Measurements from ENCODE around the gene ELMO1.

DNA sequence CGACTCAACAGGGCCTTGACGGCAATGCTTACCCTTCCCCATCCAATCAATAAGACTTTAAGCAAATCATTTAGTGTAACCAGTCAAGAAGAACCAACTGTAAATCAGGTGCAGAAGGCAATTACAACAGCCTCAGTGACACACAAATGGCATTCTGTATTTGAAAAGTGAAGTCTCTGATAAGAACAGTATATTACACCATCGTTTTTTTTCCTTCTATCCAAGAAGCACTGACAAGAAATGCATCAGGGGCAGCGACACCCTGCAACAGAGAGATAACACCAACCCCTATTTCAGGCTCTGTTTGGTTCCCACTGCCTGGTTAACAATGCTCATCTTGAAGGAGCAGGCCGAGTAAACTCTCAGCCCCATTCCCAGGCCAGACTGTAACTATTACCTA, 520.4 kb downstream of the ELMO1 start:
- TF ChIP-seq, protein P1, sequence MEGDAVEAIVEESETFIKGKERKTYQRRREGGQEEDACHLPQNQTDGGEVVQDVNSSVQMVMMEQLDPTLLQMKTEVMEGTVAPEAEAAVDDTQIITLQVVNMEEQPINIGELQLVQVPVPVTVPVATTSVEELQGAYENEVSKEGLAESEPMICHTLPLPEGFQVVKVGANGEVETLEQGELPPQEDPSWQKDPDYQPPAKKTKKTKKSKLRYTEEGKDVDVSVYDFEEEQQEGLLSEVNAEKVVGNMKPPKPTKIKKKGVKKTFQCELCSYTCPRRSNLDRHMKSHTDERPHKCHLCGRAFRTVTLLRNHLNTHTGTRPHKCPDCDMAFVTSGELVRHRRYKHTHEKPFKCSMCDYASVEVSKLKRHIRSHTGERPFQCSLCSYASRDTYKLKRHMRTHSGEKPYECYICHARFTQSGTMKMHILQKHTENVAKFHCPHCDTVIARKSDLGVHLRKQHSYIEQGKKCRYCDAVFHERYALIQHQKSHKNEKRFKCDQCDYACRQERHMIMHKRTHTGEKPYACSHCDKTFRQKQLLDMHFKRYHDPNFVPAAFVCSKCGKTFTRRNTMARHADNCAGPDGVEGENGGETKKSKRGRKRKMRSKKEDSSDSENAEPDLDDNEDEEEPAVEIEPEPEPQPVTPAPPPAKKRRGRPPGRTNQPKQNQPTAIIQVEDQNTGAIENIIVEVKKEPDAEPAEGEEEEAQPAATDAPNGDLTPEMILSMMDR (IDR thresholded peaks at IDR 0.05) = no peak
- no peak for TF ChIP-seq POLR2A (IDR thresholded peaks at IDR 0.05)

Data from lower leg skin (tissue), 3 donors.